ENCODE results near the gene GMCL1. TPM values are rescaled to one million over a fixed set of nuclear protein-coding genes. Genes with fewer than 3 reads are reported as not detected.

The GMCL1 gene
- total and polyA plus RNA-seq, 2 of the 13 experiments (the other 11 are each of a cell fraction or from before 2014, with no cell fraction given) = 18.7 to 24.0 TPM

GRCh38 chr2:69791045-69791444 is 38.4 kb upstream of the GMCL1 start:
- no peak for DNase-seq (ENCODE audit: low spot score)
- no peak for ATAC-seq
- TF ChIP-seq U2AF1 (optimal IDR thresholded peaks at IDR 0.05; ENCODE audit: low read depth, low read length) (no peak), DZIP1 (CRISPR knock-in tag; IDR thresholded peaks at IDR 0.05) (no peak), ZNF773 (CRISPR knock-in tag; IDR thresholded peaks at IDR 0.05; ENCODE audit: borderline replicate concordance) (no peak), THYN1 (CRISPR knock-in tag; IDR thresholded peaks at IDR 0.05; ENCODE audit: borderline replicate concordance, low read depth) (no peak), ZBTB49 (CRISPR knock-in tag; IDR thresholded peaks at IDR 0.05; ENCODE audit: borderline replicate concordance) (no peak), ZNF512 (CRISPR knock-in tag; IDR thresholded peaks at IDR 0.05) (no peak), ETV6 (CRISPR knock-in tag; conservative IDR thresholded peaks at IDR 0.05) (no peak), ZNF501 (CRISPR knock-in tag; IDR thresholded peaks at IDR 0.05) (no peak), HNRNPK (IDR thresholded peaks at IDR 0.05; ENCODE audit: low read depth, low read length, poor library complexity, severe bottlenecking) (no peak), TCF7L2 (IDR thresholded peaks at IDR 0.05; ENCODE audit: low read depth, low read length) (no peak), ZBTB20 (CRISPR knock-in tag; IDR thresholded peaks at IDR 0.05; ENCODE audit: borderline replicate concordance, low read depth) (no peak), BCL6 (CRISPR knock-in tag; IDR thresholded peaks at IDR 0.05) (no peak)
- Histone ChIP-seq H3K4me1 (ENCODE audit: insufficient read depth, low read length) (peaks cover 30% of the 10 kb centered on the region), H3K36me3 (replicated peaks in 1 of 2; ENCODE audit: control insufficient read depth in 1 of 2, insufficient read depth in 2 of 2, low read length in 2 of 2) (peaks cover 14 to 59% of the 10 kb centered on the region in 2 experiments), H3K4me2 (ENCODE audit: low read depth, low read length) (no peak overlapping the region), H3K27me3 (ENCODE audit: control insufficient read depth in 1 of 2, insufficient read depth in 2 of 2, low read length in 2 of 2) (no peaks in the 10 kb centered on the region), H2AFZ (ENCODE audit: low read length) (no peak overlapping the region), H3K4me3 (replicated peaks in 1 of 3; ENCODE audit: insufficient read depth in 1 of 3, low read depth in 2 of 3, low read length in 3 of 3) (no peak overlapping the region), H3K27ac (ENCODE audit: extremely low read length, insufficient read depth, low read length) (no peak overlapping the region), H4K20me1 (ENCODE audit: insufficient read depth, low read length) (no peaks in the 10 kb centered on the region; the same call in 1 of the 2 replicates), H3K79me2 (ENCODE audit: insufficient read depth, low read length) (no peaks in the 10 kb centered on the region), H3K9me3 (ENCODE audit: low read length) (no peaks in the 10 kb centered on the region), H3K9ac (ENCODE audit: insufficient read depth, low read depth, low read length) (no peak overlapping the region)
- ChIA-PET POLR2A (interaction anchor here (0.8 kb wide), 1 partner anchor 9 kb away, joined by 3 read pairs; no protein-coding TSS in a partner anchor), CTCF (ENCODE audit: low intra/inter-chr PET ratio, low total read pairs) (no interaction called here)
- BruUV-seq (replicated peaks) = no TSS peak
- in situ Hi-C loops (cut with HindIII; ENCODE audit: extremely low pct_ligation_motif_present, low pct_unique_long_range_greater_than_20kb) = no loop called here
- FAIRE-seq = no peak
- intact Hi-C loops (cut with micrococcal nuclease; ENCODE audit: unreplicated experiment) = no loop called here
